H9 (cell line): ENCODE data around the gene EPHX1. TPM values are rescaled to one million over a fixed set of nuclear protein-coding genes. Genes with fewer than 3 reads are reported as not detected.
A peak's percentile ranks its signal among the peaks of the same experiment; 100 is the strongest.

Source experiments
- DNase-seq: peaks from one replicate; pipeline ENCODE4 v3.0.0-alpha.2; 2017
- H2AFZ ChIP-seq: one replicate; pipeline ENCODE4 v1.6.1; 2013; ENCODE audit warnings: mild to moderate bottlenecking, low read length, control low read depth, moderate library complexity
- H2AK5ac ChIP-seq: 2 replicates; pipeline ENCODE4 v1.6.1; 2013; ENCODE audit warnings: low read length, control low read depth, mixed read lengths; ENCODE audit not compliant: insufficient read length
- H2BK120ac ChIP-seq: one replicate; pipeline ENCODE4 v1.6.1; 2013; ENCODE audit warnings: low read depth, mild to moderate bottlenecking, low read length, control low read depth, inconsistent platforms; ENCODE audit not compliant: poor library complexity, severe bottlenecking
- H2BK12ac ChIP-seq: 2 replicates; pipeline ENCODE4 v1.6.1; 2013; ENCODE audit warnings: low read length, control low read depth, mixed read lengths, low read depth; ENCODE audit not compliant: insufficient read length
- H2BK15ac ChIP-seq: 2 replicates; pipeline ENCODE4 v1.6.1; 2013; ENCODE audit warnings: low read depth, low read length, control low read depth
- H2BK20ac ChIP-seq: one replicate; pipeline ENCODE4 v1.6.1; 2013; ENCODE audit warnings: low read depth, mild to moderate bottlenecking, low read length, control low read depth, inconsistent platforms; ENCODE audit not compliant: poor library complexity, severe bottlenecking
- H2BK5ac ChIP-seq: 2 replicates; pipeline ENCODE4 v1.6.1; 2013; ENCODE audit warnings: low read length, control low read depth, mixed read lengths; ENCODE audit not compliant: insufficient read length
- H3K14ac ChIP-seq: 2 replicates; pipeline ENCODE4 v1.6.1; 2013; ENCODE audit warnings: low read length, control low read depth; ENCODE audit not compliant: insufficient read depth
- H3K18ac ChIP-seq: 2 replicates; pipeline ENCODE4 v1.6.1; 2013; ENCODE audit warnings: low read depth, mild to moderate bottlenecking, mixed read lengths, low read length, control low read depth; ENCODE audit not compliant: insufficient read length
- H3K23ac ChIP-seq: 2 replicates; pipeline ENCODE4 v1.6.1; 2013; ENCODE audit warnings: low read length, control low read depth, mixed read lengths, low read depth; ENCODE audit not compliant: insufficient read length
- H3K23me2 ChIP-seq: 2 replicates; pipeline ENCODE4 v1.6.1; 2013; ENCODE audit warnings: low read depth, mild to moderate bottlenecking, mixed read lengths, low read length, control low read depth; ENCODE audit not compliant: insufficient read length, poor library complexity, severe bottlenecking
- H3K27ac ChIP-seq: 2 replicates; pipeline ENCODE4 v1.5.1; 2013; ENCODE audit warnings: low read length, control low read depth, mixed read lengths, low read depth; ENCODE audit not compliant: insufficient read length
- H3K27me3 ChIP-seq: 2 replicates; pipeline ENCODE4 v1.6.1; 2013; ENCODE audit warnings: low read length, control low read depth, inconsistent platforms; ENCODE audit not compliant: insufficient read depth
- H3K4ac ChIP-seq: 2 replicates; pipeline ENCODE4 v1.6.1; 2013; ENCODE audit warnings: low read depth, mild to moderate bottlenecking, control low read depth, inconsistent platforms, low read length, moderate library complexity
- H3K4me1 ChIP-seq: 2 replicates; pipeline ENCODE4 v1.6.1; 2013; ENCODE audit warnings: low read length, control low read depth, inconsistent platforms; ENCODE audit not compliant: insufficient read depth
- H3K4me2 ChIP-seq: 2 replicates; pipeline ENCODE4 v1.6.1; 2013; ENCODE audit warnings: low read length, control low read depth, mixed read lengths; ENCODE audit not compliant: insufficient read length, insufficient read depth
- H3K56ac ChIP-seq: 2 replicates; pipeline ENCODE4 v1.6.1; 2013; ENCODE audit warnings: low read depth, mild to moderate bottlenecking, mixed read lengths, low read length, control low read depth; ENCODE audit not compliant: insufficient read length
- H3K79me1 ChIP-seq: 2 replicates; pipeline ENCODE4 v1.6.1; 2013; ENCODE audit warnings: low read depth, mild to moderate bottlenecking, moderate library complexity, low read length, control low read depth, inconsistent platforms; ENCODE audit not compliant: insufficient read depth, poor library complexity, severe bottlenecking
- H3K79me2 ChIP-seq: 2 replicates; pipeline ENCODE4 v1.6.1; 2013; ENCODE audit warnings: low read length, control low read depth, inconsistent platforms; ENCODE audit not compliant: insufficient read depth
- H3K9ac ChIP-seq: 2 replicates; pipeline ENCODE4 v1.6.1; 2013; ENCODE audit warnings: low read length, control low read depth, mixed read lengths; ENCODE audit not compliant: insufficient read length; ENCODE audit errors: extremely low read depth
- H3K9me3 ChIP-seq: one replicate; pipeline ENCODE4 v1.6.1; 2013; ENCODE audit warnings: low read depth, low read length, inconsistent platforms; ENCODE audit not compliant: control insufficient read depth
- H3T11ph ChIP-seq: one replicate; pipeline ENCODE4 v1.6.1; 2013; ENCODE audit warnings: mild to moderate bottlenecking, low read length, control low read depth, inconsistent platforms
- H4K20me1 ChIP-seq: one replicate; pipeline ENCODE4 v1.6.1; 2013; ENCODE audit not compliant: control insufficient read depth, insufficient read length, insufficient read depth
- H4K5ac ChIP-seq: 2 replicates; pipeline ENCODE4 v1.6.1; 2013; ENCODE audit warnings: low read depth, mild to moderate bottlenecking, mixed read lengths, low read length, control low read depth; ENCODE audit not compliant: insufficient read length
- H4K8ac ChIP-seq: replicated peaks from 2 replicates; pipeline ENCODE4 v1.6.1; 2013; ENCODE audit warnings: low read length, control low read depth, mixed read lengths, low read depth; ENCODE audit not compliant: insufficient read length
- H4K91ac ChIP-seq: 2 replicates; pipeline ENCODE4 v1.6.1; 2013; ENCODE audit warnings: low read depth, mild to moderate bottlenecking, moderate library complexity, mixed read lengths, low read length, control low read depth; ENCODE audit not compliant: insufficient read length
- H3K27ac Mint-ChIP-seq, 3 experiments: 2 replicates in 2 of 3; 3 replicates in 1 of 3; pipeline ENCODE4 v1.8.0; 2020 to 2021; ENCODE audit warnings: mixed read lengths in 3 of 3, mild to moderate bottlenecking in 1 of 3, moderate library complexity in 1 of 3
- H3K27me3 Mint-ChIP-seq: 2 replicates; pipeline ENCODE4 v1.8.0; 2021; ENCODE audit warnings: low read depth, mild to moderate bottlenecking, moderate library complexity, mixed read lengths
- H3K36me3 Mint-ChIP-seq, 3 experiments: 2 replicates in 2 of 3; 3 replicates in 1 of 3; pipeline ENCODE4 v1.8.0; 2020 to 2021; ENCODE audit warnings: low read depth in 3 of 3, mixed read lengths in 3 of 3; ENCODE audit not compliant: insufficient read depth in 1 of 3
- H3K4me1 Mint-ChIP-seq, 2 experiments: 2 replicates each; pipeline ENCODE4 v1.8.0; 2020; ENCODE audit warnings: mixed read lengths in 2 of 2
- H3K4me3 Mint-ChIP-seq, 2 experiments: 2 replicates in 1 of 2; 3 replicates in 1 of 2; pipeline ENCODE4 v1.8.0; 2020 to 2021; ENCODE audit warnings: mild to moderate bottlenecking in 2 of 2, mixed read lengths in 2 of 2, moderate library complexity in 1 of 2
- H3K9me3 Mint-ChIP-seq, 2 experiments: 2 replicates in 1 of 2; 3 replicates in 1 of 2; pipeline ENCODE4 v1.8.0; 2020; ENCODE audit warnings: mild to moderate bottlenecking in 2 of 2, mixed read lengths in 2 of 2, moderate library complexity in 1 of 2
- CTCF ChIP-seq: fragments of 200-600 bp; sonication (generic); conservative IDR thresholded peaks from 3 replicates; pipeline ENCODE4 v1.8.0; 2021; ENCODE audit warnings: antibody characterized with exemption, mild to moderate bottlenecking
- WGBS: extraction: QIAGEN DNeasy Blood & Tissue Kit; methylation state at CpG from one replicate; pipeline ENCODE4 v1.1.7; 2013; ENCODE audit warnings: missing lambda C conversion rate, low lambda C conversion rate, mixed read lengths; ENCODE audit not compliant: insufficient read length; ENCODE audit errors: extremely low coverage; 5-methylcytosine and 5-hydroxymethylcytosine counted together
- total RNA-seq: library from RNA; stranded (reverse); gene quantifications from 2 replicates; pipeline ENCODE4 v1.2.1, GENCODE V29; 2021

Gene EPHX1
- total RNA-seq, 1 experiment from 2014 or later: 40.6 TPM

- peaks cover 0 to 8% (median 0%) of the 10 kb centered on the region in 3 experiments; a peak in 2 of 7 replicates for H3K36me3 Mint-ChIP-seq
- Histone ChIP-seq H2AFZ (no peak overlapping the region), H3K18ac (no peak overlapping the region), H3K9ac (no peak overlapping the region), H3K4ac (no peak overlapping the region), H2BK5ac (no peak overlapping the region), H3K4me2 (no peak overlapping the region), H3K4me1 (no peaks in the 10 kb centered on the region), H3K27ac (no peak overlapping the region), H4K91ac (no peak overlapping the region), H3K79me1 (no peaks in the 10 kb centered on the region), H3K9me3 (no peaks in the 10 kb centered on the region), H3T11ph (no peak overlapping the region), H4K5ac (no peak overlapping the region), H3K79me2 (no peaks in the 10 kb centered on the region), H4K20me1 (no peaks in the 10 kb centered on the region), H2BK120ac (no peak overlapping the region), H2BK15ac (no peak overlapping the region), H4K8ac (no peak overlapping the region), H3K23ac (no peak overlapping the region), H2BK20ac (no peak overlapping the region), H2AK5ac (no peak overlapping the region), H3K27me3 (no peaks in the 10 kb centered on the region), H3K14ac (no peak overlapping the region), H3K56ac (no peak overlapping the region), H2BK12ac (no peak overlapping the region), H3K23me2 (no peaks in the 10 kb centered on the region)
- no peak overlapping the region for H3K4me3 Mint-ChIP-seq
- no CpG with 5 or more reads among the region's 7 CpGs for WGBS
- peak overlapping the region in 2 of 3 experiments; percentile 48 to 85; a peak in 4 of 7 replicates for H3K27ac Mint-ChIP-seq
- peaks cover 32 to 40% of the 10 kb centered on the region in 2 experiments for H3K4me1 Mint-ChIP-seq
- TF ChIP-seq CTCF: no peak
- no peaks in the 10 kb centered on the region for H3K9me3 Mint-ChIP-seq
- H3K27me3 Mint-ChIP-seq: no peaks in the 10 kb centered on the region
- no peak for DNase-seq
These were observed 15.7 kb downstream of the EPHX1 start for GRCh38 chr1:225825607-225826007.
